NCI-H2107 treated with DMSO at 0.1 percent for 48 hours (cell line): ENCODE data around the gene SLC6A3.
"Not testable (repeated sequence)": the region's sequence is repeated elsewhere in the genome, so short reads cannot be mapped to it uniquely, and the experiment has no call there.

Experiments
- DNase-seq: peaks from one replicate; lab custom pipeline; 2025; ENCODE audit not compliant: unreplicated experiment; lab: John Stamatoyannopoulos, UW

The SLC6A3 gene

DNA sequence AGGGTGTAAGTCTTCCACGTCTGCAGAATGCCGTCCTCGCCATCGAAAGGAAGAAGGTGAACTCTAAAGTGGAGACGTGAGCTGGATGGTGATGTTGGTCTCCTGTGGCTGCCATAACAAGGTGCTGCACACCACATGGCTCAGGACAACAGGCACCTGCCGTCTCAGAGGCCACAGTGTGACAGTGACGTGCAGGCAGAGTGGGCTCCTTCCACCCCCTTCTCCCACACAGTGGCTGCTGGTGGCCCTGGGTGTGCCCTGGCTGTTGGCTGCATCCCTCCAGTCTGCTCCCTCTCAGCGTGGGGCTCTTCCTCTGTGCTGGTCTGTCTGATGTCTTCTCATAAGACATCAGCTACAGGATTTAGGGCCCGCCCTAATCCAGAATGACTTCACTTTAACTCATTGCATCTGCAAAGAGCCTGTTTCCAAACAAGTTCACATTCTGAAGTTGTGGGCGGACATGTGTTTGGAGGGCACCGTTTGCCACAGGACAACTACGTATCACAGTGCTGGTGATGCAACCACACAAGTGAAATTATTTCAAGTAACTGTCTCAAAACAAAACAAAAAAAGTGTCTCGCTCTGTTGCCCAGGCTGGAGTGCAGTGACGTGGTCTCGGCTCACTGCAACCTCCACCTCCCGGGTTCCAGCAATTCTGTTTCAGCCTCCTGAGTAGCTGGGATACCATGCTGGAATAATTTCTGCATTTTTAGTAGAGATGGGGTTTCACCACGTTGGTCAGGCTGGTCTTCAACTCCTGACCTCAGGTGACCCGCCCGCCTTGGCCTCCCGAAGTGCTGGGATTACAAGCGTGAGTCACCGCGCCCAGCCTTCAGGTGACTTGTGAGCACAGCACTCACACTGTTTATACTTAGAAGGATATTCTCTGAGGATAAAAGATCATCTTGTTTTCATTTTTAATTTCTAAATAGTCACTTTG, 69.1 kb downstream of the SLC6A3 start:
- no peak for DNase-seq

GRCh38 chr5:1374679-1375055, 70.6 kb downstream of the SLC6A3 start:
- no peak for DNase-seq

- DNase-seq = no peak
Observed at GRCh38 chr5:1374030-1374678, 71.1 kb downstream of the SLC6A3 start.

GRCh38 chr5:1371972-1372342, 73.3 kb downstream of the SLC6A3 start:
- DNase-seq = not testable (repeated sequence)

DNA sequence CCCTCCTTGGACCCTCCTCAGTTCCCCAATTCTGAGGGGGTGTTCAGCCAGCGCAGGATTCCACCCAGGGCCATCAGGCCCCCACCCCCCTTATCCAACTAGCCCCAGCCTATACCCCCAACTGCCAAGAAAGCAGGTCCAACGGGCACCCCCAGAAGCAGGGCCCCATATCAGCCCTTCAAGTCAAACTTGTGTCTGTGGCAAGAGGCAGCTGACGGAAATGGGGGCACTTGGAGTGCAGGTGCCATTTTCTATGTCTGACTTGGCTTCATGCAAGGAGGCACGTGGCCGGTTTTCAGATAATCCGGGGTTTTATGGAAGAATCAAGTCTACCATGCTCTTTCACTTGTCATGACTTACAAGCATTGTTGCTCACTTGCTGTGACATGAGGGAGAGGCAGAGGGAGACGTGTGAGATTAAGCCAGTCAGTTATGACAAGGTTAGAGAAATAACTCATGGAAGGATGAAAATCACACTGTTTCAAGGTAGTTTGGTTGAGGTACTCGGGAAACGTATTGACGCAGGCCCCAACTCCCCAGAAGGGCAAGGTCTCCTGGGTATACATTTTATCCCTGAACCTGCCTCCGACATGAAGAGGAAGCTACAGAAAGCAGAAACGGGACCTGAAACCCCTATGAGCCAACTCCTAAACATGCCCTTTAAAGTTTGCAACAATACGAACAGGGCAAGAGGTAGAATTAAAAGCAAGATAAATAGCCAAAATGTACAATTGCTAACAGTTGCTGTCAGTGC, 73.8 kb downstream of the SLC6A3 start:
- no peak for DNase-seq

DNA sequence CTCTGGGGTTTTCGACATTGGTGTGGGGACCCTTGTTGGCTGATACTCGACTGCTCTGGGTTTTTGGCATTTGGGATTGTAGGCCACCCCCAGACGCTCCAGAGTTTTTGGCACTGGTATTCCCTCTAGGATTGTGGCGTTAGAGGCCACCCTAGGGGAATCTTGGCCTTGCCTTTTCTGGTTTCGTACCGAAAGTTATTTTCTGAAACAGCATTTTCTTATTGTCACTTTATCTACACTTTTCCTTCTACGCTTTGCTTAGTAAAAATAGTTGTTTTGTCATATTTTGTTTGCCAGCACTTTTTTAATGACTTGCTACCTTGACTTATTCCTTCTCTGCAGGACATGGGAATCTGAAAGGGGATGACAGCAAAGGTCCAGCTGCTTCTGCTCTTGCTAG, 75.2 kb downstream of the SLC6A3 start:
- no peak for DNase-seq

- no peak for DNase-seq
Observed at GRCh38 chr5:1368756-1369155, 76.5 kb downstream of the SLC6A3 start.

GRCh38 chr5:1368236-1368635, 77.0 kb downstream of the SLC6A3 start:
- DNase-seq = no peak

DNA sequence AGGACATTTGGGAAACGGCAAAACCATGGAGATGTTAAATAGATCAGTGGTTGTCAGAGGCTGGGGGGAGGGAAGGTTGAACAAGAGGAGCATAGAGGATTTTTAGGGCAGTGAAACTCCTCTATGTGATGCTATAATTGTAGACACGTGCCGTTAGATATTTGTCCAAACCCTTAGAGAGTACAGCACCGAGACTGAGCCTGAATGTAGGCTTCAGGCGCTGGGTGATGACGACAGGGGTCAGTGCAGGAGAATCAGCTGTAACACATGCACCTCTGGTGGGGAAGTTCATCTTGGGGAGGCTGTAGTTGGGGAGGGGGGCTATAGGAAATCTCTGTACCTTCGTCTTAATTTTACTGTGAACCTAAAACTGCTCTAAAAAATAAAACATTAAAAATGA, 78.1 kb downstream of the SLC6A3 start:
- DNase-seq = no peak

DNA sequence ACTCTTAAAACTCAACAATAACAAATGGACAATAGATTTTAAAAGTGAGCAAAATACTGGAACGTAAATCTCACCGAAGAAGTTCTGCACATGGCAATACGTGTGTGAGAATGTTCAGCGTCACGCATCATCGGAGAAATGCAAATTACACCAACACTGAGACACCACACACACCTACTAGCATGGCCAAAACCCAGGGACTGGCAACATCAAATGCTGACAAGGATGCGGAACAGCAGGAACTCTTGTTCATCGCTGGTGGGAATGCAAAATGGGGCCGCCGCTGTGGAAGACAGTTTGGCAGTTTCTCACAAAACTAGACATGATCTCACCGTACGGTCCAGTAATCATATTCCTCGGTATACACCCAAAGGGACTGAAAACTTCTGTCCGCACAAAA, 78.7 kb downstream of the SLC6A3 start:
- no peak for DNase-seq

DNA sequence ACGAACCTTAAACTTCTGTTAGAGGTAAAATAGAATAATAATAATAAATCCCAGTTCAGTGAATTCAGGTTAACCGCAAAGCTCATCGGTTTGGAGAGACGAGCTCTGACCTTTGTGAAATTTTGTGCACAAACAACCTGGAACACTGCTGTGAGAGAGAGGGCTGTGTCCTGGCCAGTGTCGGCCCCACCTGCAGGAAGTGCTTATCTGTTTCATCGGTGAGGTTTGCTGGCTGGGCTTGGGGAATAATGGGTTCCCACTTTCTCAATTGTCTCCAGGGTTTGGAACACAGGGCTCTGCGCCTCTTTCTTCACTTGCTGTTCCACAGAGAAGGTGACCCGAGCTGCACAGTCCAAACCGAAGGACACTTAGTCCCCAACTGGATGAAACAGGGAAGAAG, 81.0 kb downstream of the SLC6A3 start:
- DNase-seq = no peak

- DNase-seq = no peak
Observed at GRCh38 chr5:1363581-1363980, 81.7 kb downstream of the SLC6A3 start.

GRCh38 chr5:1363160-1363559, 82.1 kb downstream of the SLC6A3 start:
- no peak for DNase-seq

GRCh38 chr5:1362242-1363015, 82.8 kb downstream of the SLC6A3 start:
- no peak for DNase-seq

- no peak for DNase-seq
Observed at GRCh38 chr5:1360861-1361260, 84.4 kb downstream of the SLC6A3 start.

- DNase-seq = not testable (repeated sequence)
Observed at GRCh38 chr5:1360367-1360766, 84.9 kb downstream of the SLC6A3 start.

- DNase-seq = no peak
Observed at GRCh38 chr5:1359713-1360112, 85.5 kb downstream of the SLC6A3 start.

DNA sequence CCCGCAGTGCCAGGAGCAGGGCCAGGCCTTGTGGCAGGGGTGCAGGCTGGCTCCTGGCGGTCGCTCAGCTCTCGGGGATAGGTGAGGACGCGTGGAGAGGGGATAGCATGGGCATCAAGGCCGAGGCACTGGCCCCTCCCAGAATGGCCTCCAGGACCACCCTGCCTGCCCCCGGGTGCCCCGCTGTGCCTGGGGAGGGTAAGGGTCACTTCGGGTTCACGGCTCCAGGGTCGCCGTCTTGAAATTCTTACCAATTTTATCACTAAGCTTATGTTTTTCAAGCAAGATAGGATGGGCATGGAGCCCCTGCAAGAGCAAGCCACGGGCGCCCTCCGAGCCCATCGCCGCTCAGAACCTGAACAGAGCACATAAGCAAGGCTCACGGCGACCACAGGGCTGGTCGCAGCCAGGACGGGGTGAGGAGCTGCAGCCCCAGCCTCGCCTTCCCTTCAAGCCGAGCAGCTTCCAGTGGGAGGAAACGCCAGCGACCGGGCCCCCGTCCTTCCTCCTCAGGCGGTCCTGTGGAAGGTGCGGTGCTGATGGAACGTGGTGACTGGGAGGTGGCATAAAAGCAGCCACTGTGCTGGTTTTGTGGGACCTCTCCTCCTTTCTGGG, 86.1 kb downstream of the SLC6A3 start:
- no peak for DNase-seq

GRCh38 chr5:1358726-1359025, 86.6 kb downstream of the SLC6A3 start:
- no peak for DNase-seq

GRCh38 chr5:1357946-1358725, 87.1 kb downstream of the SLC6A3 start:
- DNase-seq = no peak
